GM10266 (cell line): ENCODE results near the gene ADGRB3.
A peak's percentile ranks its signal among the peaks of the same experiment; 100 is the strongest.

Source experiments
- DNase-seq: peaks from one replicate; pipeline ENCODE4 v3.0.0; 2012; ENCODE audit errors: extremely low spot score
- TF ChIP-seq, protein P1 (sequence below): IDR thresholded peaks from 2 replicates; pipeline ENCODE4 v1.5.1; 2012; ENCODE audit warnings: mild to moderate bottlenecking, low read depth; ENCODE audit not compliant: control insufficient read depth, insufficient read depth; ENCODE audit errors: missing control alignments

ADGRB3 gene

DNA sequence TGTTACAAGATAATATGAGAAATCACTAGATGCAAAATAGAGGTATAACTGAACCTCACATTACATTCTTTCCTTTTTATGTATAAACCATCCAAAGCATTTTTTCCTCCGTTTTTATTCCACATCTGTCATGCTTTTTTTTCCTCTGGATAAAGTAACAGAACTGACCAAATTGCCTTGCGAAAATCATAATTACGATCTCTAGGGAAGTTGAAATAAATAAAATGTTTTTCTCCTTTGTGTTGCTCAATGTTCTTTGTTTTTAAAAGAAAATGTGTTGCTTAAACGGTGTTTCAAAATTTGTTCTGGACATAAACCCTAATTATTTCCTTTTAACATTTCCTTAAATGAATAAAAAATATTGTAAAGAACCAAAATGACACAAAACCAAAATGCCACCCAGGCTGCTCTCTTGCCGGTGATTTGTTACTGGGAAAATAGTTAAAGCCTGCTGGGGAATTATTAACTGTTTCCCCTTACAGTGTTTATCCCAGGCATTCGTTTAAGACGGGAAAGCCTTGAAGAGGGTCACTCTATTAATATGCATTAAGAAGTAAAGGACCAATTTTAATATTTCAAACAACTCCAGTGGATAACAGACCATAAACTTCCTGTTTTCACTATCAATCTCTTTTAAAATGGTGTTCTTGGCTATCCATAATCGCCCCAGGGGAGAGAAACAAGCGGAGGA is 1.7 kb upstream of the ADGRB3 start:
- TF ChIP-seq, protein P1, sequence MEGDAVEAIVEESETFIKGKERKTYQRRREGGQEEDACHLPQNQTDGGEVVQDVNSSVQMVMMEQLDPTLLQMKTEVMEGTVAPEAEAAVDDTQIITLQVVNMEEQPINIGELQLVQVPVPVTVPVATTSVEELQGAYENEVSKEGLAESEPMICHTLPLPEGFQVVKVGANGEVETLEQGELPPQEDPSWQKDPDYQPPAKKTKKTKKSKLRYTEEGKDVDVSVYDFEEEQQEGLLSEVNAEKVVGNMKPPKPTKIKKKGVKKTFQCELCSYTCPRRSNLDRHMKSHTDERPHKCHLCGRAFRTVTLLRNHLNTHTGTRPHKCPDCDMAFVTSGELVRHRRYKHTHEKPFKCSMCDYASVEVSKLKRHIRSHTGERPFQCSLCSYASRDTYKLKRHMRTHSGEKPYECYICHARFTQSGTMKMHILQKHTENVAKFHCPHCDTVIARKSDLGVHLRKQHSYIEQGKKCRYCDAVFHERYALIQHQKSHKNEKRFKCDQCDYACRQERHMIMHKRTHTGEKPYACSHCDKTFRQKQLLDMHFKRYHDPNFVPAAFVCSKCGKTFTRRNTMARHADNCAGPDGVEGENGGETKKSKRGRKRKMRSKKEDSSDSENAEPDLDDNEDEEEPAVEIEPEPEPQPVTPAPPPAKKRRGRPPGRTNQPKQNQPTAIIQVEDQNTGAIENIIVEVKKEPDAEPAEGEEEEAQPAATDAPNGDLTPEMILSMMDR = no peak
- DNase-seq = no peak

DNA sequence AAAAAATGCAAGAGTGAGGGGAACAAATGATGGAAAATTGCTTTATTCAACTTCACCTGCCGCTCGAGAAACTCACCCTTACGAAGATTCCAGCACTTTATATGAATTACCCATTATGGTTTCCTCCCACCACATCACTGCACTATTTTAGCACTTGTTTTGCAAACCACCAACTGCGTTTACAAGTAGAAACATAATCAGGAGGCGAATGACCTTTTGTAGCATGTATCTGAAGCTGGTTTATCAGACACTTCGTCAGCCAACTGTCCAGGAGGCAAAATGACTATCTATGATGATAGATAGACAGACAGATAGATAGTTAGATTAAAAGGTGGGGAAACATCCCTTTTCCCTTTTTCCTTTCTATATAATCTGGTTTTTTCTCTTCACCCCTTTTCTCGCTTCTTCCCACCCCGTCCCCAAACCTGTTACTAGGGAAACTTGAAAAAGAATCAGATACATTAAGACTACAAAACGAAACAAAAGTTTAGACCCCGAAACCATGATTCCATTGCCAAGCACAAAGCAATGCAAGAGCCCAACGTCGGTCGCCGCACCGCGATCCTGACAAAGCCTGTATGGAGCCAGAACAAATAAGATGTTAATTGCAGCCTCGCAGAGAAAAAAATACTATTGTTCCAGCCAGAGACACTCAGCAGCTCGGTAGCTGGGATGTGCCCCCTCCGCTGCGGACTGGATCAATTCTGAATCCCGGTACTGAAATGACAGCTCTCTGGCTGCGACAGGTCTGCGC is 933 bp upstream of the ADGRB3 start:
- DNase-seq = no peak
- TF ChIP-seq, protein P1 = no peak

DNA sequence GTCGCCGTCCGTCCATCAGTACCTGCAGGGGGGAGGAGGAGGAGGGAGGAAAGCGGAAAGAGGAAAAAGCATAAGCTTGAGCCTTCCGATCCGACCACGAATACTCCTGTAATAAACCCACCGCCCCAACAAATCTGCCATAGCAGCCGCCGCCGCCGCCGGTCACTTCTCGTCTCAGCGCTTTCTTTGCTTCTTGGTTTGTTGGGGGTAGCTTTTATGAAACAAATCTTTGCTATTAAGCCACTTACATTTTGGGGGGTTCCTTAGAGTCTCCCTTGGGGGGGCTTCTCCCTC is 277 bp downstream of the ADGRB3 start:
- TF ChIP-seq, protein P1 = no peak
- no peak for DNase-seq

DNA sequence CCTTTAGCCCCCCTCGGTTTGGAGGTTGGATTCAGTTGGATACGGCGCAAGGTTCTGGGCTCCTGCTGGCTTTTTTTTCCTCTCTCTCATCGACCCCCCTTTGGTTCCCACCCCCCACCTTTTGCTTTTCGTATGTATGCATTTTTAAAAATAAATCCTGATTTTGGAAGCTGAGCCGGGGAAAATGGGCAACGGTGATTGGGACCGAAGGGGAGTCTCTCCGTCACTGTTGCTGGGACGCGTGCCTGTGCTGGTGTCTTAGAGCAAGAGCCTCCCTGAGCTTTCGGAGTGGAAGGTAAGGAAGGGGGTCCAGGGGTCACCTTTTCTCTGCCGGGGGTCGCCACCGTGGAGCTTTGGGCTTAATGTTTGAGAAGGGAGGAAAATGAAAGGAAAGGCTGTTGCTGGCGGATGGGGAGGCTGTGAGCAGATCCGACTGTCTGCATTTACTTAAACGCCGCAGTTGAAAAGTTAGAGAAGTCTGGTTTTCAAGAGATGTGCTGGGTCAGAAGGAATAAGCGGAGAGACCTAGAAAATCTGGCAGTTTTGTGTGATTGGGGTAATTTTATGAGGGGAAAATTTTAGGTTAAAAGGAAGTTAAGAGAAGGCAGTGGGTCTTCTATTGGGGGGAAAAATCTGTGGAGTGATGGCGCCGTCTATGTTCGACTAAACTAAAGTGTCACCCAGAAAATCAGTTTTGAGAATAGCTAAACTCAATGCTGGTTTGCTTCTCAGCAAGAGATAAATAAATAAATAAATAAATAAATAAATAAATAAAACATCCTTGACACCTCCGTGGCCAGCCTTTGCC is 828 bp downstream of the ADGRB3 start:
- DNase-seq = peak; percentile 32
- TF ChIP-seq, protein P1 = no peak

DNA sequence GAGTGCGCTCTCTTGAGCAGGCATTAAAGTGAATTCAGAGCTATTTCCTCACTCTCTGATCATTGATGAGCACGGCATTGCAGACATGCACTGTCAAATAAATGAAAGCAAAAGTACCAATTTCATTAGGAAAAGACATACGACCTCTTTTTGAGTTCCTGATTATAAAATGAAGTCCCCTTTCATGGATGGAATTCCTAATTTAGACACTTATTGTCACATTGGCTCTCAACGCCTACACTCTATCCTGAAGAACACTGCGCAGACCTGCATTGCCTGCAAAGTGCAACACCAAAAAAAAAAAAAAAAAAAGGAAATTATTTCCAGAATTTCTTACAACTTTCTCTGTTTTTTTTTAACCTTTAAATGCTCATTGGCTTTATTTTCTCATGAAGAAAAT is 1.6 kb downstream of the ADGRB3 start:
- TF ChIP-seq, protein P1 = no peak
- no peak for DNase-seq

DNA sequence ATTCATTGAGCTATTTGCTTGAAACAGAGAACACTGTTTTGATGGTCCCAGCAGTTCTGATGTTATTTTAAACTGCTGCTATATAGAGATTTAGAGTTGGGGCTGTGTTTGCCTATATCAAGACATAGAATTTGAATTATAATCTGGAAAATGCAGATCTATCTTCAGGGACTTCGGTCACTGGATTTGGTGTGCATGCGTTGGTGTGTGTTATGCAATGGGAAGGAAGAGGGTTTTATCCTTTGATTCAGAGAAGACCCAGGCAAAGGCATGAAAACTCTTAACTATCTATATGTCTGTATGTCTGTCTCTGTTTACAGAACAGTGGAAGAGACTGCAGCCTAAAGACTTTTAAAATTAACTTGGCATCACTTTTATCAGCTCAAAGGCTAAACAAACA is 2.0 kb downstream of the ADGRB3 start:
- DNase-seq = no peak

More for the DNA sequence above, 2.0 kb downstream of the ADGRB3 start:
- TF ChIP-seq, protein P1 = no peak
